ENCODE data around the gene WNT1. TPM values are rescaled to one million over a fixed set of nuclear protein-coding genes. Genes with fewer than 3 reads are reported as not detected.

The WNT1 gene
- total RNA-seq, 1 donor from 2014 or later: not detected

DNA sequence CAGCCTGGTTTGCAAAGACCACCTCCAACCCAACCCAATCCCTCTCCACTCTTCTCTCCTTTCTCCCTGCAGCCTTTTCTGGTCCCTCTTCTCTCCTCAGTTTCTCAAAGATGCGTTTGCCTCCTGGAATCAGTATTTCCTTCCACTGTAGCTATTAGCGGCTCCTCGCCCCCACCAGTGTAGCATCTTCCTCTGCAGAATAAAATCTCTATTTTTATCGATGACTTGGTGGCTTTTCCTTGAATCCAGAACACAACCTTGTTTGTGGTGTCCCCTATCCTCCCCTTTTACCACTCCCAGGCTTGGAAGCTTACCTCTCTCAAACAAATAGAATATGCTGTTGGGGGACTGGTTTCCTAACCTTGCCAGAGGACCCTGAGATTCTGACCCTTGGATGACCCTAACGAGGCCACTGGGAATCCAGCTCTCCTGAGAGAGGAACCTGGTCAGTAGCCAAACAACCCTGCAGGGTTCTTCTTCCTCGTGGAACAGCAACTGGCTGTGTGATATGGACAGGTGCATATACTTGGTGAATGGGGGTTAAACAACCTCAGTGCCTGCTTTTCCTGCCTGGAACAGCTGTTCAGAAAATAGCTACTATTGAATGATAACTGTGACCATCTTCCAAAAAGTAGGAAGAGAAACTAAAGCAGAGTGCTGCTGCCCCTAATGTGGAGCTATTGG, 4.4 kb downstream of the WNT1 start:
- Mint-ChIP-seq H3K27ac (ENCODE audit: unreplicated experiment) (no peak overlapping the region), H3K27me3 (ENCODE audit: unreplicated experiment) (peaks cover 42% of the 10 kb centered on the region), H3K4me3 (ENCODE audit: unreplicated experiment) (no peak overlapping the region), H3K4me1 (ENCODE audit: low read depth, unreplicated experiment) (peaks cover 13% of the 10 kb centered on the region), H3K9me3 (ENCODE audit: unreplicated experiment) (peaks cover 10% of the 10 kb centered on the region), H3K36me3 (ENCODE audit: unreplicated experiment) (peaks cover 2% of the 10 kb centered on the region)
- TF ChIP-seq, protein P1, sequence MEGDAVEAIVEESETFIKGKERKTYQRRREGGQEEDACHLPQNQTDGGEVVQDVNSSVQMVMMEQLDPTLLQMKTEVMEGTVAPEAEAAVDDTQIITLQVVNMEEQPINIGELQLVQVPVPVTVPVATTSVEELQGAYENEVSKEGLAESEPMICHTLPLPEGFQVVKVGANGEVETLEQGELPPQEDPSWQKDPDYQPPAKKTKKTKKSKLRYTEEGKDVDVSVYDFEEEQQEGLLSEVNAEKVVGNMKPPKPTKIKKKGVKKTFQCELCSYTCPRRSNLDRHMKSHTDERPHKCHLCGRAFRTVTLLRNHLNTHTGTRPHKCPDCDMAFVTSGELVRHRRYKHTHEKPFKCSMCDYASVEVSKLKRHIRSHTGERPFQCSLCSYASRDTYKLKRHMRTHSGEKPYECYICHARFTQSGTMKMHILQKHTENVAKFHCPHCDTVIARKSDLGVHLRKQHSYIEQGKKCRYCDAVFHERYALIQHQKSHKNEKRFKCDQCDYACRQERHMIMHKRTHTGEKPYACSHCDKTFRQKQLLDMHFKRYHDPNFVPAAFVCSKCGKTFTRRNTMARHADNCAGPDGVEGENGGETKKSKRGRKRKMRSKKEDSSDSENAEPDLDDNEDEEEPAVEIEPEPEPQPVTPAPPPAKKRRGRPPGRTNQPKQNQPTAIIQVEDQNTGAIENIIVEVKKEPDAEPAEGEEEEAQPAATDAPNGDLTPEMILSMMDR (IDR thresholded peaks at IDR 0.05; ENCODE audit: partially characterized antibody, unreplicated experiment): no peak
- no peak for DNase-seq

DNA sequence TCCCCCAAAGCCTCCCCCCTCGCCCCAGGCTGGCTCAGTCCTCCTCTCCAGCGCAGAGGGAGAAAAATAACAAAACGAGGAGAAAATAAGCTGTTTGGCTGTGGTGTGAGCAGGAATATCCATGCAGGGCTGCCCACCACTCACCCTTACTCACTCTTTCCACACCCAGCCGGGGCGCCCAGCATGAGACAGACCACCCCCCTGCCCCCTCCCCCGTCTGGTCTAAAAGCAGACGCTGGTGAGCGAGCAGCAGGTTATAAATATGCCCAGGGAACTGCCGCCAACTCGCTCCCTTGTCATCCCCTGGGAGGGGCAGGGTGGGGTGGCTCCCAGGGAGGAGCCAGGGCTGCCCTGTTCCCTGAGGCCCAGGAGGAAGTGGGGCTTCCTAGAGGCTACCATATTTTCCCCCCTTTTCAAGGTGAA, 7.4 kb downstream of the WNT1 start:
- TF ChIP-seq, protein P1 (IDR thresholded peaks at IDR 0.05; ENCODE audit: partially characterized antibody, unreplicated experiment): no peak
- Mint-ChIP-seq H3K9me3 (ENCODE audit: unreplicated experiment) (peaks cover 15% of the 10 kb centered on the region), H3K36me3 (ENCODE audit: unreplicated experiment) (peaks cover 5% of the 10 kb centered on the region), H3K4me1 (ENCODE audit: low read depth, unreplicated experiment) (peaks cover 14% of the 10 kb centered on the region), H3K4me3 (ENCODE audit: unreplicated experiment) (no peak overlapping the region), H3K27me3 (ENCODE audit: unreplicated experiment) (peaks cover 37% of the 10 kb centered on the region), H3K27ac (ENCODE audit: unreplicated experiment) (no peak overlapping the region)
- no peak for DNase-seq

DNA sequence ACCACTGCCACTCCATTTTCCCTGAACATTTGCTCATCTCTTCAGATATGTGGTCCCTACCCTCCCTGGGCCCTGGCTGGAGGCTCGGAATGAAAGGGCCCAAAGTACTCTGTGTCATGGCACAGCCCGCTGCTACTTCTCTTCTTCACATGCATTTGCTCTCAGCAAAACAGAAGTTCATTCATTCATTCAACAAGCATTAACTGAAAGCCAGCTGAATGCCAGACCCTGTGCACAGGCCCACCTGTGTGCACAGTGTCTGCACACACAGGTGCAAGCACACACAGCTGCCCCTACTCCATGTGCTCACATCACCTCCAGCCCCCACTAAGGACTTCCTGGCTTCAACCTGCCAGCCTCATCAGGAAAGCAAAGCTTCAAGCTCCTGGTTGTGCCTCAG, 7.8 kb downstream of the WNT1 start:
- TF ChIP-seq, protein P1 (IDR thresholded peaks at IDR 0.05; ENCODE audit: partially characterized antibody, unreplicated experiment): no peak
- H3K36me3 Mint-ChIP-seq (ENCODE audit: unreplicated experiment): peaks cover 5% of the 10 kb centered on the region
- H3K4me1 Mint-ChIP-seq (ENCODE audit: low read depth, unreplicated experiment): peaks cover 18% of the 10 kb centered on the region
- H3K9me3 Mint-ChIP-seq (ENCODE audit: unreplicated experiment): peaks cover 15% of the 10 kb centered on the region
- peak overlapping the region; percentile 43 for H3K27ac Mint-ChIP-seq (ENCODE audit: unreplicated experiment)
- DNase-seq: no peak
- H3K4me3 Mint-ChIP-seq (ENCODE audit: unreplicated experiment): peak overlapping the region; percentile 30
- H3K27me3 Mint-ChIP-seq (ENCODE audit: unreplicated experiment): peaks cover 35% of the 10 kb centered on the region

DNA sequence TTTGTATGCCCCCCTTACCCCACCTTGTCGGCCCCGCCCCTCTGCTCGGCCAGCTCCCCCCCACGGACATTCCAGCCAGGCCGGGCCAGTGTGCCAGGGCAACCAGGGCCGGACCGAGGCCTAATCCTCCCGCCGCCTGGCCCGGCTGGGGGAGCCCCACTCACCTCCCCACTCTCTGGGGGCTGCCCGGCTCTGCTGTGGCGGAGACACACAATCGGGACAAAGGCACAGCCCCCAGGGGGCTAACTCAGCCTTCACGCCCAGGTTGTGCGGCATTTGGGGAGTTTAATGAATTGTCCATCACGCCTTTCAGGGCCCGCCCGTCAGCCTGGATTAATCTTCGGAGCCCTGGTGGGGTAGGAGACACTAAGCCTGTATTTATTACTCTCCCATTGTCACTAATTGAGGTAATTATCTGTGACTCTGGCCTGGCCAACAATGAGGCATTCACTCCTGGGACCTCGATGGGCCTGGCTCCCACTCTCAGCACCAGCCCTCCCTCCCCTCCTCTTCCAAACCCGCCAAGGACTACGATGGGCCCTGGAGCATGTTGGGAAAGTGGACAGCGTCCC, 8.7 kb downstream of the WNT1 start:
- Mint-ChIP-seq H3K27me3 (ENCODE audit: unreplicated experiment) (peaks cover 29% of the 10 kb centered on the region), H3K36me3 (ENCODE audit: unreplicated experiment) (peaks cover 5% of the 10 kb centered on the region), H3K27ac (ENCODE audit: unreplicated experiment) (no peak overlapping the region), H3K4me1 (ENCODE audit: low read depth, unreplicated experiment) (peaks cover 19% of the 10 kb centered on the region), H3K4me3 (ENCODE audit: unreplicated experiment) (no peak overlapping the region), H3K9me3 (ENCODE audit: unreplicated experiment) (peaks cover 15% of the 10 kb centered on the region)
- TF ChIP-seq, protein P1 (IDR thresholded peaks at IDR 0.05; ENCODE audit: partially characterized antibody, unreplicated experiment): no peak
- no peak for DNase-seq

DNA sequence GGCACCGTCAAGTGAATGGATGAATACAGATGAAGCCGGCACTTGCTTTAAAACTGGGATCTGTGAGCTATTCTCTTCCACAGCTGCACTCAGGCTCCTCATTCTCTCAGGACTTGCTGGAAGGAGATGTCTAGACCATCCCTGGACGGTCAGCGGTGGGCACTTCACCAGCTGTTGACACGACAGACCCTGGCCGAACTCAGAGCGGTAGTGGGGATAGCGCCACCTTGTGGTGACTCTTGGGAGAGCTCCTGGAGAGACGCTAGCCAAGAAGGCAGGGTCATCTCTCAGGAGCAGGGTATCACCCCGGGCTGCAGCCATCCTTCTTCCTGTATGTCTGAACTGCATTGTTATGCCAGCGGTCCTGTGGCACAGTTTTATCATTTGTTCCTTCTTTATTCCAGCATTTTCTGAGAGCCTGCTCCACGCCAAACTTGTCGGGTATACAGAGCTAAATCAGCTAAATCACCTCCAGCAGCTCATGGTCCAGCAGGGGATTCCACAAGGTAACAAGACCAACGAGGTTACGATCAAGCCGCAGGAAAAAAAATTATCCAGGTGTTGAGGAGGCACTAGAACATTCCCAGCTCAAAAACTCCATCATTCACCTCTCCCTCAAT, 10.0 kb downstream of the WNT1 start:
- Mint-ChIP-seq H3K9me3 (ENCODE audit: unreplicated experiment) (peaks cover 11% of the 10 kb centered on the region), H3K36me3 (ENCODE audit: unreplicated experiment) (peaks cover 5% of the 10 kb centered on the region), H3K27ac (ENCODE audit: unreplicated experiment) (no peak overlapping the region), H3K4me3 (ENCODE audit: unreplicated experiment) (no peak overlapping the region), H3K27me3 (ENCODE audit: unreplicated experiment) (peaks cover 22% of the 10 kb centered on the region), H3K4me1 (ENCODE audit: low read depth, unreplicated experiment) (peaks cover 19% of the 10 kb centered on the region)
- TF ChIP-seq, protein P1 (IDR thresholded peaks at IDR 0.05; ENCODE audit: partially characterized antibody, unreplicated experiment): peak; percentile 96
- peak; percentile 90 for DNase-seq

All from glutamatergic neuron (in vitro differentiated cells).